Measurements from ENCODE around the gene MYO1C. TPM values are rescaled to one million over a fixed set of nuclear protein-coding genes. Genes with fewer than 3 reads are reported as not detected.

Gene MYO1C
- total RNA-seq, 1 experiment from 2014 or later, result 251 TPM

DNA sequence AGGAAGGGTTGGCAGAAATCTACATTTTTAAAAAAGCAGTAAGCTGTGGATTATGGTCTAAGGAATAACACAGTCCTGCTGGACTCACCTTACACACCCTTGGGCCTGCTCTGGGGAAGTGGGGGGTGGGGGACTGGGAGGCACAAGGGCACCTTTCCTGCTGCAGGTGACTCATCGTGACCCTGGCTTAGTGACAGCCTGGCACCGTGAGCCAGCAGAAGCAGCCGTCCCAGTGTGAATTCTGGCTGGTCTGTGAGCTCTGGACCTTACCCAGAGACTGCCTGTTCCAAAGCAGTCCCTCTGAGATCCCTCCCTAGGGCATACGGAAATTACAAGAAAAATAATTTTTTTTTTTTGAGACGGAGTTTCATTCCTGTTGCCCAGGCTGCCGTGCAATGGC is 32.3 kb downstream of the MYO1C start:
- intact Hi-C loops (cut with micrococcal nuclease; ENCODE audit: unreplicated experiment) (no loop called here), in situ Hi-C loops (cut with HindIII; ENCODE audit: low pct_unique_long_range_greater_than_20kb, low sequenced_read_pairs) (no loop called here)
- Histone ChIP-seq H3K4me3 (ENCODE audit: low read depth in 2 of 2, low read length in 2 of 2) (no peak overlapping the region), H3K27ac (ENCODE audit: low read length) (peak overlapping the region; percentile 52; the same call in 1 of the 2 replicates), H3K4me1 (ENCODE audit: control insufficient read depth, insufficient read depth, low read length) (peaks cover 20% of the 10 kb centered on the region), H3K27me3 (ENCODE audit: control insufficient read depth, insufficient read depth, low read length) (no peaks in the 10 kb centered on the region), H3K36me3 (ENCODE audit: control insufficient read depth, insufficient read depth, low read length) (no peaks in the 10 kb centered on the region; the same call in 1 of the 2 replicates), H3K9me3 (ENCODE audit: control insufficient read depth, insufficient read depth, low read depth, low read length) (no peaks in the 10 kb centered on the region)
- POLR2A ChIA-PET, result interaction anchor here (0.7 kb wide), 1 partner anchor 9 kb away, joined by 4 read pairs; no protein-coding TSS in a partner anchor
- TF ChIP-seq POLR2AphosphoS5 (IDR thresholded peaks at IDR 0.05; ENCODE audit: low read depth, low read length), result no peak
- TF ChIP-seq, protein P1, sequence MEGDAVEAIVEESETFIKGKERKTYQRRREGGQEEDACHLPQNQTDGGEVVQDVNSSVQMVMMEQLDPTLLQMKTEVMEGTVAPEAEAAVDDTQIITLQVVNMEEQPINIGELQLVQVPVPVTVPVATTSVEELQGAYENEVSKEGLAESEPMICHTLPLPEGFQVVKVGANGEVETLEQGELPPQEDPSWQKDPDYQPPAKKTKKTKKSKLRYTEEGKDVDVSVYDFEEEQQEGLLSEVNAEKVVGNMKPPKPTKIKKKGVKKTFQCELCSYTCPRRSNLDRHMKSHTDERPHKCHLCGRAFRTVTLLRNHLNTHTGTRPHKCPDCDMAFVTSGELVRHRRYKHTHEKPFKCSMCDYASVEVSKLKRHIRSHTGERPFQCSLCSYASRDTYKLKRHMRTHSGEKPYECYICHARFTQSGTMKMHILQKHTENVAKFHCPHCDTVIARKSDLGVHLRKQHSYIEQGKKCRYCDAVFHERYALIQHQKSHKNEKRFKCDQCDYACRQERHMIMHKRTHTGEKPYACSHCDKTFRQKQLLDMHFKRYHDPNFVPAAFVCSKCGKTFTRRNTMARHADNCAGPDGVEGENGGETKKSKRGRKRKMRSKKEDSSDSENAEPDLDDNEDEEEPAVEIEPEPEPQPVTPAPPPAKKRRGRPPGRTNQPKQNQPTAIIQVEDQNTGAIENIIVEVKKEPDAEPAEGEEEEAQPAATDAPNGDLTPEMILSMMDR (IDR thresholded peaks at IDR 0.05), result no peak
- TF ChIP-seq TCF7L2 (IDR thresholded peaks at IDR 0.05; ENCODE audit: low read depth, low read length), result no peak
- TF ChIP-seq, protein P2, sequence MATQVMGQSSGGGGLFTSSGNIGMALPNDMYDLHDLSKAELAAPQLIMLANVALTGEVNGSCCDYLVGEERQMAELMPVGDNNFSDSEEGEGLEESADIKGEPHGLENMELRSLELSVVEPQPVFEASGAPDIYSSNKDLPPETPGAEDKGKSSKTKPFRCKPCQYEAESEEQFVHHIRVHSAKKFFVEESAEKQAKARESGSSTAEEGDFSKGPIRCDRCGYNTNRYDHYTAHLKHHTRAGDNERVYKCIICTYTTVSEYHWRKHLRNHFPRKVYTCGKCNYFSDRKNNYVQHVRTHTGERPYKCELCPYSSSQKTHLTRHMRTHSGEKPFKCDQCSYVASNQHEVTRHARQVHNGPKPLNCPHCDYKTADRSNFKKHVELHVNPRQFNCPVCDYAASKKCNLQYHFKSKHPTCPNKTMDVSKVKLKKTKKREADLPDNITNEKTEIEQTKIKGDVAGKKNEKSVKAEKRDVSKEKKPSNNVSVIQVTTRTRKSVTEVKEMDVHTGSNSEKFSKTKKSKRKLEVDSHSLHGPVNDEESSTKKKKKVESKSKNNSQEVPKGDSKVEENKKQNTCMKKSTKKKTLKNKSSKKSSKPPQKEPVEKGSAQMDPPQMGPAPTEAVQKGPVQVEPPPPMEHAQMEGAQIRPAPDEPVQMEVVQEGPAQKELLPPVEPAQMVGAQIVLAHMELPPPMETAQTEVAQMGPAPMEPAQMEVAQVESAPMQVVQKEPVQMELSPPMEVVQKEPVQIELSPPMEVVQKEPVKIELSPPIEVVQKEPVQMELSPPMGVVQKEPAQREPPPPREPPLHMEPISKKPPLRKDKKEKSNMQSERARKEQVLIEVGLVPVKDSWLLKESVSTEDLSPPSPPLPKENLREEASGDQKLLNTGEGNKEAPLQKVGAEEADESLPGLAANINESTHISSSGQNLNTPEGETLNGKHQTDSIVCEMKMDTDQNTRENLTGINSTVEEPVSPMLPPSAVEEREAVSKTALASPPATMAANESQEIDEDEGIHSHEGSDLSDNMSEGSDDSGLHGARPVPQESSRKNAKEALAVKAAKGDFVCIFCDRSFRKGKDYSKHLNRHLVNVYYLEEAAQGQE (IDR thresholded peaks at IDR 0.05; ENCODE audit: insufficient read depth in 1 of 2, low read depth in 2 of 2, low read length in 1 of 2), result no peak
- CTCF ChIA-PET, result no interaction called here
- DNase-seq (ENCODE audit: low read depth, low spot score), result peak; percentile 50
- BruUV-seq (replicated peaks), result no TSS peak
- no peak for ATAC-seq

DNA sequence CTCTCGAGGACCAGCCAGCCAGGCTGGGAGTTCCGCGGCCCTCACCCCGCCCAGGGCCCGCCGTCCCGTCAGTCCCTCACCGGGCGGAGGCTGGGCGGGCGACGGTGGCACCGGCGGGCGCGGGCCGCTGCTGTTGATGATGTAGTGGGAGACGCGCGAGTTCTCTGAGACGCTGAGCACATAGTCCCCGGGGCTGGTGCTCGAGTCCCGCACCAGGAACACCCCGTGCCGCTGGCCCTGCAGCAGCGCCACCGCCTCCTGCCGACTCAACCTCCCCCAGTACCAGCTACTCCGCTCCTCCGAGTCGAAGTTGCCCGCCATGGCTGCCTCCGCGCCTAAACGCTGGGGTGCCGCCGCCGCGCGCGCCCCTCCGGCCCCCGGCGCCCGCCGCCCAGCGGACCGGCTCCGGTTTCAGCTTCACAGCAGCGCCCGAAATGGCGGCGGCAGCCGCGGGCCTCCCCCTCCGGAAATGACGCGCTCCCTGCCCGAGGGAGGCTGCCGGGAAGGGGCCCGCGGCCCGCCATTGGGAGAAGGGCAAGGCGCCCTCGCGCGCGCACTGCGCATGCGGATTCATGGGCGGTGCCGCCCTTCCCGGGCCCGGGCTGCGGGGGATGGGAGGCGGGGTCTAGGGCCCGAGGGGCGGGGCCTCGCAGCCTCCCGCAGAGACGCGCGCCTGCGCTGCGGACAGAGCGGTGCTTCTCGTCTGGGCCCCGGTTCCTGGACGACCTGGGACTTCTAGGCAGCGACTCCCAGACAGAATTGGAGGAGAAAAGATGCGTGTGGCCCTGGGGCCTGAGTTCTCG is 36.5 kb downstream of the MYO1C start, which contains the start of gene CRK:
Gene CRK, minus strand, starts transcription at position 436 of the 803 bp plus-strand sequence. Its CDS starts 115 bp downstream, at position 321.
- peak within 1 kb of the TSS; percentile 91 for H3K27ac ChIP-seq (ENCODE audit: low read length)
- TF ChIP-seq, protein P1 (IDR thresholded peaks at IDR 0.05), result no peak
- peak; percentile 93 for TF ChIP-seq POLR2AphosphoS5 (IDR thresholded peaks at IDR 0.05; ENCODE audit: low read depth, low read length)
- TF ChIP-seq, protein P2 (IDR thresholded peaks at IDR 0.05; ENCODE audit: insufficient read depth in 1 of 2, low read depth in 2 of 2, low read length in 1 of 2), result no peak
- TF ChIP-seq TCF7L2 (IDR thresholded peaks at IDR 0.05; ENCODE audit: low read depth, low read length), result no peak
- peak; percentile 66; the same call in 1 of the 2 replicates for TF ChIP-seq SIN3A (IDR thresholded peaks at IDR 0.05; ENCODE audit: borderline replicate concordance, insufficient read depth, low read depth, low read length)
- H3K9me3 ChIP-seq (ENCODE audit: control insufficient read depth, insufficient read depth, low read depth, low read length), result no peaks in the 10 kb centered on the region
- in situ Hi-C loops (cut with HindIII; ENCODE audit: low pct_unique_long_range_greater_than_20kb, low sequenced_read_pairs) (no loop called here), intact Hi-C loops (cut with micrococcal nuclease; ENCODE audit: unreplicated experiment) (loop anchor here (10.0 kb wide), 1 partner anchor 91 kb away; no protein-coding TSS in a partner anchor)
- H3K36me3 ChIP-seq (ENCODE audit: control insufficient read depth, insufficient read depth, low read length), result no peaks in the 10 kb centered on the region; the same call in none of the 2 replicates
- DNase-seq (ENCODE audit: low read depth, low spot score) (peak; percentile 64), ATAC-seq (peak; percentile 91)
- ChIA-PET POLR2A (no interaction called here), CTCF (interaction anchor here (0.6 kb wide), 1 partner anchor 12 kb away, joined by 3 read pairs; no protein-coding TSS in a partner anchor)
- H3K4me3 ChIP-seq (ENCODE audit: low read depth in 2 of 2, low read length in 2 of 2), result peak within 1 kb of the TSS; percentile 85 to 90
- BruUV-seq (replicated peaks), result no TSS peak
- H3K4me1 ChIP-seq (ENCODE audit: control insufficient read depth, insufficient read depth, low read length), result peaks cover 19% of the 10 kb centered on the region
- no peaks in the 10 kb centered on the region for H3K27me3 ChIP-seq (ENCODE audit: control insufficient read depth, insufficient read depth, low read length)
